Esophagus muscularis mucosa (tissue), 4 donors: ENCODE measurements around the gene GNAS-AS1.

Experiments used
- CTCF ChIP-seq, 3 experiments: fragments of 200-600 bp in 2 of 3; fragments of 450-650 bp in 1 of 3; sonication (generic) in 2 of 3; IDR thresholded peaks; one replicate each; pipeline ENCODE4 v1.5.1; 2017 to 2019; ENCODE audit warnings: antibody characterized with exemption in 3 of 3, mild to moderate bottlenecking in 2 of 3, moderate library complexity in 1 of 3
- EP300 ChIP-seq: sonication (generic); formaldehyde crosslinking; IDR thresholded peaks from one replicate; pipeline ENCODE4 v1.6.1; 2017; ENCODE audit warnings: antibody characterized with exemption
- POLR2A ChIP-seq: fragments of 450-650 bp; IDR thresholded peaks from one replicate; pipeline ENCODE4 v1.6.1; 2017; ENCODE audit warnings: antibody characterized with exemption, moderate library complexity, mild to moderate bottlenecking, low read depth
- POLR2AphosphoS5 ChIP-seq, 2 donors: sonication (generic); formaldehyde crosslinking; IDR thresholded peaks; one replicate each; pipeline ENCODE4 v1.6.1; 2017; ENCODE audit warnings: antibody characterized with exemption in 2 of 2

DNA sequence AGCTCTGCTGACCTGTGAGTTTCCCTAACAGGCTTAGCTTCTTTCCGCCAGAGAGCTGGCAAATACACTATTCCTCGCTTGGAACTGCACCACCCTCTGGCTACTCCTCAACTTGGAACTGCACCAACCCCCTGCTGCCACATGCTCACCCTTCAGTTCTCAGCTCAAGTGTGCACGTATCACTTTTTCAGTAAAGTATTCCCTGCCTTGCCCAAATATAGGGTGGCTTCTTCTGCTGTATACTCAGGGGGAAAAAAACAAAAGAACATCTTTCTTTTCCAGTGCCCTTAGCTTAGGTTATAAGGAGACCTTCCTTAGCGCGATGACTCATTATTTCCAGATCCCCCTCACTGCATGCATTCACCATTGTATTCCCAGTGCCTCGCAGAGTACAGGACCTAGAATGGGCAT, 21.2 kb downstream of the GNAS-AS1 start:
- TF ChIP-seq POLR2A (no peak), CTCF (IDR thresholded peaks at IDR 0.05) (peak in 2 of 3 experiments; percentile 9 to 20), POLR2AphosphoS5 (IDR thresholded peaks at IDR 0.05) (peak in 1 of 2 donors; percentile 22), EP300 (no peak)
